Body of pancreas (tissue), 4 donors: Measurements from ENCODE around the gene EYA3.

Experiments
- CTCF ChIP-seq, 7 experiments: fragments of 450-650 bp in 4 of 7; fragments of 200-600 bp in 3 of 7; sonication (generic) in 3 of 7; IDR thresholded peaks; one replicate each; pipeline ENCODE4 v1.5.1; 2016 to 2019; ENCODE audit warnings: antibody characterized with exemption in 7 of 7
- POLR2A ChIP-seq, 3 donors: fragments of 450-650 bp; IDR thresholded peaks; one replicate each; pipeline ENCODE4 v1.6.1; 2016; ENCODE audit warnings: antibody characterized with exemption in 3 of 3, mild to moderate bottlenecking in 2 of 3

- TF ChIP-seq CTCF (IDR thresholded peaks at IDR 0.05) (no peak), POLR2A (IDR thresholded peaks at IDR 0.05) (no peak)
Measured at GRCh38 chr1:28064064-28064463, 24.3 kb downstream of the EYA3 start.
